Activated effector memory CD4-positive, alpha-beta T cell treated with anti-CD3 and anti-CD28 coated beads, Interleukin-2, amount 50 U/mL, for 16 hours (primary cell): ENCODE results near the gene ANKS1A.

Experiments
- DNase-seq: peaks from one replicate; pipeline ENCODE4 v3.0.0-alpha.2; 2020

The ANKS1A gene

DNA sequence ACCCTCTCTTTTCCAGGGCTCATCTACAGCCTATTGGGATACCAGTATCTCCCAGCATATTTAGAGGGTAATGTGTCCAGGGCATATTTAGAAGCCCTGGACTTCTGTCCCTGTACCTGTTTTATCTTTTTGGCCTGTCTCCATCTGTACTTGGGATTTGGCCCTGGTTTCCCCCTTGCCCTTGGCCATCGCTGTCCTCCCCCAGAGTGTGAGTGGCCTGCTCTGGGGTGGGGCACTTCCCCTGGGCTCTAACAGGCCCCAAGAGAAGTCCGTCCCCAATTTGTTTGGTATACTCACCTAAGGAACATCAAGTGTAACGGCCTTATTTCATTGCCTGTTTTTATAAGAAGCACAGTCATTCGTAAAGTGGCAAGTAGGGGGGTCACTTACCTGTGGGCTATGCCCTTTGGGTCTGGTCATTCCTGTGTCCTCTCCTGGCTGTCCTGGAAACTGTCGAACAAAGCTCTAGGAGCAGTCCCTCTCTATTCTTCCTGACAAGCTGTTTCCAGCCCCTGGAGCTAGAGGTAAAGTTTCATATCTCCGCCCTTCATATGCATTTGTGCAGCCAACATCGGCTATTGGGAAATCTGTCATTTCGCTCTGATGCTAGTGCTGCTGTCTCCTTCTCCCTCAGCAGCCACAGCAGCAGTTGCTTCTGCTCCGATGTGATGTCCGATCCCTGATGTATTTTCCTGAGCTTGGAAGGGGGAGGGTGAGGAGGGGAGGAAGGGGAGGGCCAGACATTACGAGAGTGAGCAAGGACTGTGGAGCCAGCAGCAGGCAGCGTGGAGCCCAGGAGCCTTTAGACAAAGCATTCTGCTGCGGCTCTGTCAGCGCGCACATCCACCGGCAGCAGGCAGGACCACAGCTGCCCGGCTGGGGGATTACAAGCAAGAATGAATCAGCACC lies 168.6 kb downstream of the ANKS1A start:
- no peak for DNase-seq

DNA sequence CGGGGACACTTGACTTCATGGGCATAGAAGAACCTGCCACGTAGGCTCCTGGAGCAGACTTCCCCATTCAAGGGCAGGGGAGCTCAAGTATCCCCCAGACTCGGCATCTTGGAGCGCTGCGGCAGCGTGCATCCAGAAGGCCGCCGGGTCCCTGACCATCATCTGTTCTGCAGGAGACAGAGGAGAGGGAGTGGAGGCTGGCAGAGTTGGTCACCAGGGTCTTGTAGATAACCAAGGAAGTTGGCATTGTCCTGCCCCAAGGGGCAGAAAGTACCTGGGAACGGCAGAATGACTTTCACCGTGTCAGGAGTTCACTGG lies 169.3 kb downstream of the ANKS1A start:
- no peak for DNase-seq

DNA sequence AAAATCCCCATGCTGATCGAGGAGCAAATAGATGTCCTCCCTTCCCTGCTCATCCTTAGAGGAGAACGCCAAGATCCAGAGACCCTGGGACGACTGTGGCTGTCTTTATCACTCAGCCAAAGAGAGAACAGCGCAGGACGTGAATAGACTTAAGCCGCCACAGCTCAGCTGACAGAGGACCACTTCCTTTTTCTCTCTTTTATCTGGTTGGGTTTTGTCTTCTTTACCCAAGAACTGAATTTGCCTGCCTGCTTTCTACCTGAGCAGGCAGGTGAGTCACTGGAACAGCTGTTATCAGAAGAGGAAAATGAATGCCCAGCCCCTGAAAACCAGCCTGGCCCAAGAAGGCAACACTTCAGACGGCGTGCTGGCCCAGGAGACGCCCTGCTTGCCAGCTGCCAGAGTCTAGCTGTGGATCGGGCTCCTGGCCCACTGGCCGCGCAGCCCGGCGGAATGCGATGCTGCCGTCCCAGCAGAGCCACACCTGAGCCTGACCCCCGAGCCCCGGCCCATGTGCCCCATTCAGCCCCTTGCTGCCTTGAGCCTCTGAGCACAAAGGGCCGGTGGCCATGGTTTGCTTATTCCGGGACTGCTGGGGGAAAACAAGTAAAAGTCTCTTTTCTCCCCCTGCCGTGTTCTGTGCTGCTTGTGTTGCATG lies 169.9 kb downstream of the ANKS1A start:
- DNase-seq: no peak

DNA sequence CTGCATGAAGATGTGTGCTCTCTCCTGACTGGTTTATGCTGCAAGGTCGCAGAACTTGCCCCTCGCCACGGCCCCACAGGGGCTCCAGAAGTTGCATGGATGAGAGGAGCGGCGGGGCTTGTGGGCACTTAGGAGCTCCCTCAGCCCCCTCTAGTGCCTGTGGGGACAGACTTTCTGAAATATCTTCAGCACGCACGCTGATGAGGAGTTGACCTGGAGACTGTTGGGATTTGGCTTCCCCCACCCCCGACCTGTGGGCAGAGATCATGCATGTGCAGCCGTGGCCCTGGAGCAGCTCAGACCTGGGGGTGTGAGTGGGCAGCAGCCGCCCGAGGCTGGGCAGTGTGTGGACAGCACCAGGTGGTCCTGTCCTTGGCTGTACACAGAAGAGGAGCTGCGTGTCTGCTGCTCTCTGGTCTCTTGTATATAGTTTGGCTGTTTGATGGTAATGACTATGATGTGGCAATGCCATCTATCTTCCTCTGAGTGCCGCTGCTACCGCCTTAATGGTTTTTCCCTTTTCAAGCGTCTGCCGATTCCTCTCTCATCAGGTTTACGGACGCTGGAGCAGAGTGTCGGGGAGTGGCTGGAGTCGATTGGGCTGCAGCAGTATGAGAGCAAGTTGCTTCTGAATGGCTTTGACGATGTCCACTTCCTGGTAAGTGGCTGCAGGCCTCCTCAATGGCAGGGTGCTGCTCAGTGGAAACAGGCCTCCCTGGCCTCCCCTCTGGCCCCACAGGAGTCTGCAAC lies 170.7 kb downstream of the ANKS1A start:
- no peak for DNase-seq

DNA sequence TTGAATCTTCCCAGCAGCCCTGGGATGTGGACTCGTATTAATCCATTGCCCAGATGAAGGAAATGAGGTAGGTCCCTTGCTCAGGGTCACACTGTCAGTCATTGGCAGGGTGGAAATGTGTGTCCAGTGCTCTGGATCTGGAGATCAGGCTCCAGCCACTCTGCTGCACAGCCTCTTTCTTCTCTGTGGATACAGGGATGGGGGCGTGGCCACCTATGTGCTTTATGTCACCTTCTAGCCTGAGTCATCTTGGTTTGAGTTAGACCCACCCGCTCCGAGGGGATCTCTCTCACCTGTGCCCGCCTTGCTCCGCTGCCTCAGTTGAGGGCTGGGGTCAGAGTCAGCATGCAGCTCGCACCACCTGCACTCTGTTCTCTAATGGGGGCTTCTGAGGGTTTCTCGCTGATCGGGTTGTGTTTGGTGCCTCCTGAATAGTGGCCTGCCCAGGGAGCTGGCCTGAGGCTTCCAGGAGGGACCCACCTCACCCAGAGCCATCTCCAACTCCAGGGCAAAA lies 172.1 kb downstream of the ANKS1A start:
- no peak for DNase-seq

DNA sequence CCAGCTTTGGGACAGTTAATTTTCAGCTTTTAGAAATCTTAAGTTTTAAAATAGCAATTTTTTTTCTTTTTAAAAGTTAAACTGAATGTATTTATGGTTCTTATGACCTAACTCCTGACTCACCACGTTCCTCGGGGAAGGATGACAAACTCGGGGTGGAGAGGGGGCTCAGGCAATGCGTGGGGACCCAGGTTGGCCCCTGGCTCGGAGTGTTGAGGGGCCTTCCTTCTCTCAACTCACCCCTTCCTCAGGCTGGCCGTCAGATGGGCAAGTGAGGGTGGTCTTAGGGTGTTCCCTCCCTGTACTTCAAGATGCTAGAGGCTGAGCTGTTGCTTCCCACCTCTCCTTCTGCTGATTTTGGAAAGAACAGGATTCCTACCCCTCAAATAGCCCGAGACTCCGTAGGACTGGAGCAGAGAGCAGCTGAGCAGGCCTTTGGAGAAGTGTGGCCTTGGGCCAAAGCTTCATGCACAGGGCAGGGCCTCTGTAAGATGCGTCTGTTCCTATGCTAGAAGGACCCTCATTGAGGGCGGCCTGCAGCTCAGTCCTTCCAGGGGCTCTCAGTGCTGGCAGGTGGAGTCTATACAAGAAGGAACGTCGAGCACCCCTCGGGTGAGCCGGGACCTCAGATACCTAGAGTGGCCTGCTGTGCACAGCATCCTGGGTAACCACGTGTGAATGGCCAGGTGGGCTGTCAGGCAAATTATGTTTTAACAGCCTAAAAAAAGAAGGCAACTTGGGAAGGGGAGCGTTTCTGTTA lies 172.8 kb downstream of the ANKS1A start:
- DNase-seq: no peak

DNA sequence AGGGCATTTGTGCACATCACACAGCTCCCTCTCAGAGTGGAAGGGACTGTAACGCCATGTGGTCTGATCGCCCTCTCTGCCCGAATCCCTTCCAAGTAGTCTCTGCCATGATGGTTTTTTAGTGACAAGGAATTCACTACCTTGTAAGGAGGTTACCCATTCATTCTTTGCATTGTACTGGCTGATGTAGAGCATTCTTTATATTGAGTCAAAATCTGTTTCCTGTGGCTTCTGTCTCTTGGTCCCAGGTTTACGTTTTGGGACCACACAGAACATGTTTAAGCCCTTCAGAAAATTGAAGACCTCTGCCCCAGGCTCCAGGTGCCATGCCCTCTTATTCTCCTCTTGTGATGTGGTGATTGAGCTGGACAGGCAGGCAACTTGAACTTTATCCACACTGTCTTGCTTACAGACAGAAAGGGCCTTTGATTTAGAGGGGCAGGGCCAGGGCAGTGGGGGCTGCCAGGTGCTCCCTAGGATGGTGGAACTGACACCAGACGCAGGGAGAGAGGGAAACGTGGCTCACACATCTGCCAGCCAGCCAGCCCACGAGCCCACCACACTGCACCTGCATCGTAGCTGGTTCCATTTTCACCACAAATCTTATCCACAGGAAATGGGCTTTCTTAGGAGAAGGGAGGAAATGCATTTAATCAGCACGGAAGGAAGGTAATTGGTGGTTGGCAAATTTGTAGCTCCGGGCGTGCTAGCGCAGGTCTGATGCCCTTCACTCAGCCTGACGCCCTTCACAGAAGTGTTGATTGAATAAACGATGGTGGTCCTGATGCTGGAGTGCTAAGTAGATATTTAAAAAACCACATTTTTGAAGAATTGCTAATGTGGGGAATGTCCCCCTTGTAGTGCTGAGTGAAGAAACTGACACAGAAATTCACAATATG lies 173.9 kb downstream of the ANKS1A start:
- no peak for DNase-seq

DNA sequence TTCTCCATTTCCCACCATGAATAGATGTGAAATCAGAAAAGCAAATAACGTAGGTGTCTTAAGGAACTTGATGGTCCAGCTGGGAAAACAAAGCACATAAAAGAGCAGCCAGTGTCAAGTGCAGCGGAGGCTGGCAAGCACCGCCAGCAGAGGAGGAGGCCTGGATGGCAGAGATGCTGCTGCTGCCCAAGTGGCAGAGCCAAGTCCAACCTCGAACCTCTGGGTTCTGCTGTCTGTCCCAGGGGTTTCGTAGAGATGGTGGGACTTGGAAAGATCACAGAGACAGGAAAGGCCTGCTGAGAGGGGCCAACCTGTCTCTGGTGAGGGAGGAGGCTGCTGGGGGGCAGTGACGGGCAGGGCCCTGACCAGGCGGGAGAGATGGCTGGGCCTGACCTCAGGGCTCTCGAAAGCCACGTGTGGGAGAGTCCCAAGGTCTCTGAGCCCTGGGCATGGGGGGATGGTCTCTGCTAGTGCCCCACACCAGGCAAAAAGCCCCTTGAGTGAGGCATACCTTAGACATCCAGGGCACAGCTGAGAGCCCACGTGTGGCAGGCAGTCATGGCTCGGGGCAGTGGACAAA lies 174.7 kb downstream of the ANKS1A start:
- no peak for DNase-seq

DNA sequence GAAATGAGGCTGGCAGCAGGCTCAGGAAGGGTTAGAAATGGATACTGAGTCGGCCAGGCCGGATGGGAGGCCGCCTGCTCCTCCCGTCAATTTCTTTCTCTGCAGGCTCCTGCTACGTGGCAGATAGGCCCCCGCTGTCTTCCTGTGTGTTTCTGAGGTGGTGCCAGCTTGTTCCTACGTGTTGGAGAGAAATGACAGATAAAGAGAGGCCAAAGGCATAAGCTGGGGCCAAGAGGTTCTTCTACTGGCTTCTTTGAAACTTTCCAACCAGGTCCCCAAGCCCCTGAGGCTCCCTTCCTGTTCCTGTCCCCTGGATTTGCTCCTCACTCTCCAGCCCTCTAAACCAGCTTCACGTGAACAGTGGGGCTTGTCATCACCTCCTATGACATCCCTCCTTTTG lies 175.2 kb downstream of the ANKS1A start:
- no peak for DNase-seq

DNA sequence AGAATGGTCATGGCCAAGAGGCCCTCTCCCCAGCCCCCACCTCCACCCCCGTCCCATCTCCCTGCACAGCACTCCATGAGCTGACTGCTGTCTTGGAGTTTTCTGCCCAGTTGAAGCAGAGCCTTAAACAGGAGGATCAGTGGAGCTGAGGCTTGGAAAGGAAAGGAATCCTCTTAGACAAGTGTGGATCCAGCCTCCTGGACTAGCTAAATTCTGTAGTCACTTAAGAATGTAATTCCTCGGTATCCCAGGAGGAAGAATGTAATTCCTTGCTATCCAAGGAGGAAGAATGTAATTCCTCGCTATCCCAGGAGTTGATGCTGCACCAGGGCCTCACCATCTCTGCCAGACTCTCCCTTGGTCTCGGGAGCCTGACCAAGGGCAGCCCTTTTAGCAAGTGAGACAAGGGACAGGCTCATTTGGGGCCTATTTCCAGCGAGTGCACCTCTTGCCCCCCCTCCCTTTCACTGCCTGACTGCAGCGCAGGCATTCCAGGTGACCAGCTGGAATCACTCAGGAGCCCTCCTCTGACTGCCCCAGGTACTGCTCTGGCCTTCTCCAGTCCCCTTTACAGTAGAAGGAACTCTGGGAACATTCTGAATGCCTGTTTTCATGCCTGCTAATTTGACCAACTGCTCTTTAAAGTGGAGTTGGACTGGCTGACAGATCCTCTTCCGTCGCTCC lies 175.8 kb downstream of the ANKS1A start:
- no peak for DNase-seq

DNA sequence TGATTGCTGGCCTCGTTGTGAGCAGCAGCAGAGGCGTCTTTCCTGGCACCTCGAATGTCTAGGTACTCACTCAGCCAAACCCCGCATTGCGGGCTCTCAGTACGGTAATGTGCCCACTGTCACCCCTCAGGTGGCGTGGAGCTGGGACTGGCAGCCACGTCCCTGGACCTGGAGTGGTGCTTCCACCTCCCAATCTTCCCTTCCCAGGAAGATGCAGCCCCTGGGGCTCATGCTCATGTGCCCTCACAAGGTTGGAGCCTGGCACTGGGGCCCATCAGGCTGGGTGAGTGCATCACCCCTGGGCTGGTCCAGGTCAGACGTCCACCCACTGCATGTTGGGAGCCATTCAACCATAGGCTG lies 176.4 kb downstream of the ANKS1A start:
- DNase-seq: no peak

DNA sequence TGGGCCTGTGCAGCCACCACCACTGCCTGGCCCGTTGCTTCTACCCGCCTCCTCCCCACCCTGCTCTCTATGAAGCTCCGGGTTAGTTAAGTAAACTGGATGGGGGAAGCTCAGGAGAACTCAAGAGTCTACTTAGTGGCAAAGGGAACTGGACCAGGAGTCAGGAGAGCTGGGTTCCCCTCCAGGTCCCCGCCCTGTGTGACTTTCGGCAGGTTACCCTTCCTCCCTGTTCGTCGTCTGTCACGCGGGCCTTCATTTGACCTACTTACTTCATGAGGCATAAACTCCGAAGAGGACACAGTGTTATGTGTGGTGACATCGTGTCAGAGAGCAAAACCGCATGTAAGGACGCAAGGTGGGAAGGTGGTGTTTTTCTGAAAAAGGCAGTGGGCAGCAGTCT lies 176.8 kb downstream of the ANKS1A start:
- DNase-seq: no peak

DNA sequence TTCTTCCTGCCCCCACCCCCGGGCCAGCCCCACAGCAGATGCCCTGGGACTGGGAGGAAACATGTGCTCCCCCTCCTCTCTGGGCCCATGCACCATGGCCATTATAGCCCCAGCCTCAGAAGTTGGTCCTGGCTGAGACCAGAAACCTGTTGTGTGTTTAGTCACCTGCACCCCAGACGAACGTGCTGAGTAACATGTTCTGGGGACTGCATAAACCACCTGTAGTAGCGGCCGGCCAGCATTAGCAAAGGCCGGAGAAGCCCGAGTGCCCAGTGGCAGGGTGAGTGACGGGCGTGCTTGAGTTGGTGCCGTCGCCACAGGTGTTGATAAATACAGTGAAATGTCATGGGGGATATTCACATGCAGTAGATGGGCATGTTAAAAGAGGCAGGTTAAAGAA lies 178.2 kb downstream of the ANKS1A start:
- no peak for DNase-seq

DNA sequence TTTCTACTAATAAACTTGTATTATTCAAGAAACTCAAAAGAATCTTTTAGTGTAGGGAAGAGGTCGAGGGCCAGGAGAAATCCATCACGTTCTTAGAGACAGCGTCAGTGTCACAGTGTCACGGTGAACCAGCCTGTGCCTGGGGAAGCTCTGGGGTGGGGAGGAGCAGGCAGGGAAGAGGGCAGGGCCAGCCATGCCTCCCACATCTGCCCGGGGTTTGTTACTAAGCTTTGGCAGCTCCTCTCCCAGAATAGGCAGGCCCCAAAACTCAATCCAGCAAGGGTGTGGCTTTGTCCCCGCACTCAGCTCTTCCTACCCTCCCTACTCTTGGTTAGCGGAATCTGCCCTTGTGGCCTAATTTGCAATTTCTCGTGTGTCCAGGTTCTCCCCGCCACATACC lies 179.2 kb downstream of the ANKS1A start:
- DNase-seq: no peak

DNA sequence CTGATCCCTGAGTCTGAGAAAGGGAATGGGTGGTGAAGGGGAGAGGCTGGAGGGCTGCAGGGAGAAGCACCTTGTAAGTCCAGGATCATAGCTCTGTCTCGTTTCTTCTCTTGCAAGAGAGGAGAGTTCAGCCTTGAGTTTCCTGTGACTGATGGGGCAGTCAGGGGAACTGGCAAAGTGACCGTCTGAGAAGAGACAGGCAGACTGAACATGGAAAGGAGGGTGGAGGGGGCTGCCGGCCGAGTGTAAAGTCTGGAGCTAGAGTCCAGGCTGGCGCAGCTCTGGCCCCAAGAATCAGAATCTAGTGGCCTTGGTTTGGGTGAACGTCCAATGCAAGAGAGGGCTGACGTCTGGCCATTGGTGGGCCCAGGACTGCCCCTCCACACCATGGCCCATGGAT lies 179.6 kb downstream of the ANKS1A start:
- DNase-seq: no peak

DNA sequence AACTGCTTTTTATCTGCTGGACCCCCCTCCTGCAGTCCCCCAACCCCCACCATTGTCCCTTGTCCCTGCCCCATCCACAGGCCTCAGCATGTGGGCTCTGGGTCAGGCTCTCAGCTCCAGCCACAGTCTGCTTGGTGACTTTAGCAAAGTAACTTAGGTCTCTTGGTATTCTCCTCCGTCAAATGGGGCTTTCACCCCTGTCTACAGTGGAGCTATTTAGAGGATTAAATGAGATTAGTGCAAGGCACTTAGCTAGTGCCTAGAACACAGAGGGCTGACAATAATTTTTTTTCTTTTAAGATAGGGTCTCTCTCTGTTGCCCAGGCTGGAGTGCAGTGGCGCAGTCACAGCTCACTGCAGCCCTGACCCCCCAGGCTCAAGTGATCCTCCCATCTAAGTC lies 180.2 kb downstream of the ANKS1A start:
- DNase-seq: no peak

DNA sequence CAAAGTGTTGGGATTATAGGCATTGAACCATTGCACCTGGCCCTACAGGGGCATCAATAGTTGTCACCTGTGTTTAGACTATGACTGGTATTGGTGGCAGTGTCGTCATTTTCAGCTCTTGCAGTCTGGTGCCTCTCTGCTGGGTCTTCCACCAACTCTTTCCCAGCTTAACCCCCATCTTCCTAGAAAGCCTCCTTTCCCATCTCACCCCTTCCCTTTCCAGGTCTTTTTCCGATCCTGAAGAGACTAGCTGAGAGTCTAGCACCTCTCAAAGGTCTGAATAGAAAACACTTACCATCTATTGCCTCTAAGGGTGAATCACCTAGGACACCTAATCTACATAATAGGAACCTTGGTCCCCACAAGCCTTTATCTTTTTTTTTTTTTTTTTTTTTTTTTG lies 181.1 kb downstream of the ANKS1A start:
- DNase-seq: no peak

DNA sequence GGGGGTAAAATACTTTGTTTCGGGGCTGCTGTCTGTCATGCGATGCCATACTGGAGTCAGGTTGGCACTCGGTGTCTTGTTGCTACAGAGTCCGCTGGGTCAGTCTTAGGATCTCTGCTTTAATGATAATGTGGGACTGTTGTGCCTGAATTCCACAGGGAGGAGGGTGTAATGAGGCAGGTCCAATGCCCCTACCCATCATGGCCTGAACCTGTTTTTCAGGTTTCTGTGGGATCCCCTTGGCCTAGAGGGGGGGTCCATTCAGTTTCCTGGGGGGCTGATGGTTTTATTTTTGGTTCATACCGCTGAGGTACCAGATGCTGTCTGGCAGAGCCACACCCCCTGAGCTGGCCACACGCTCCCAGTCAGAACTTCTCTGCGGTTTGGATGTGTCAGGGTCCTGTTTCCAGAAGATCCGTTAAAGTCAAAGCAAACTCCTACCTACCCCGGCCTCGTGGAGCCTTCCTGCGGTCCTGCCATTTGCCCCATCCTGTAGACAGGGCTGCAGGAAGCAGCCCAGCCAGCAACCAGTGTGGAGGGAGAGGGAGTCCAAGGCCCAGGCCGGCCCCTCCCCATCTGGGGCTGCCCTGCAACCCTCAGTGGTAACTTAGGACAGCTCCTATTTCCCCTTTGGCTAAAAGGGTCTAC lies 182.4 kb downstream of the ANKS1A start:
- no peak for DNase-seq

DNA sequence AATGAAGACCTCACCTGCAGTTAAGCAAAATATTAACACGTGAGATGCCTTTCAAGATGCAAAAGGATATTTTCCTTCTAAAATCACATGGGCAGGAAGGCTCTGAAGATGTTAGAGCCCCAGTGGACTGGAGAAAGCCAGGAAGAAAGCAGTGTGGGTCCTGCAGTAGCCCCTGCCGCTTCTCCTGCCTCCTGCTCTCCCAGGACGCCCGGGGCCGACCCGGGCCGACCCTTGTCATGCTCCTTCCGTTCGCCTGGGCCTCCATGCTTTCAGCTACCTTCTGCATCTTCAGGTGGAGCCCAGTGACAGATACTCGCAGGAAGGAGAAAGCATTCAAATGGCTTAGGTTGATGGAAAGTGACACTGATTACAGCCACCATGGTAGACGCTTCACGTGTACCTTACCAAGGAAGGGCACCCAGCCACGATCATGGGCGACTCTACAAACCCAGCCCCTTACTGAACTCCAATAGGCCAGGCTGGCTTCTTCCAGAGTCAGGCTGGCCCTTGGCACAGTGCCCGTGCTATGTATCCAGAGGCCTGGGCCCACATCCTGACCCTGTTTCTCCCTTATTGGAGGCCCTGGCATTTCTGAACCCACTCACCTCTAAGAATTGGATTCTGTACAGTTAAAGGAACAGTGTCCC lies 183.1 kb downstream of the ANKS1A start:
- DNase-seq: no peak

DNA sequence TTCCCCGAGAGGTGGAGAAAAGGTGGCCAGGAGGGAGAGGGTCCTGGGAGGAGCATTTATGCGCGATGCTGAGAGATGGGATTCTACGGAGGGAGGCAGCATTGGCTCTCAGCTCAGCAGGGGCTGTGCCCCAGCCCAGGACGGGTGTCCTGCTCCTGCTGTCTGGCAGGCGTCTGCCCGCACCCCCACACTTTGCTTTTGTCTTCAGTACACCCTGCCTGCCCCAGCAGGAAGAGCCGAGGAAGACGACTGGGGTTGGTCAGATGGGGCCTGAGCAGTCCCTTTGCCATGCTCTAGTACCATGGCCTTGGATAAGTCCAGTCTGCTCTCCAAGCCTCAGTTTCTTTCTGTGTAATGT lies 183.6 kb downstream of the ANKS1A start:
- no peak for DNase-seq
